Liver (tissue), 9 donors: Measurements from ENCODE around the gene SLC16A5. TPM values are rescaled to one million over a fixed set of nuclear protein-coding genes. Genes with fewer than 3 reads are reported as not detected.

Source experiments
- DNase-seq: peaks from one replicate; pipeline ENCODE4 v3.0.0-alpha.2; 2017; ENCODE audit warnings: low spot score
- H3K27ac ChIP-seq, 2 donors: one replicate each; pipeline ENCODE4 v1.7.0; 2013; ENCODE audit warnings: inconsistent platforms in 2 of 2, low read length in 2 of 2, control low read depth in 1 of 2, low read depth in 1 of 2, mild to moderate bottlenecking in 1 of 2
- H3K27me3 ChIP-seq, 4 donors: one replicate each; pipeline versions ENCODE4 v1.6.1 to v1.7.0; 2013; ENCODE audit warnings: low read length in 3 of 4, inconsistent platforms in 1 of 4, mild to moderate bottlenecking in 1 of 4, moderate library complexity in 1 of 4; ENCODE audit not compliant: control insufficient read depth in 4 of 4, insufficient read depth in 4 of 4
- H3K36me3 ChIP-seq, 4 donors: one replicate each; pipeline versions ENCODE4 v1.6.1 to v1.7.0; 2013; ENCODE audit warnings: low read length in 3 of 4, mild to moderate bottlenecking in 3 of 4, low read depth in 1 of 4, moderate library complexity in 1 of 4; ENCODE audit not compliant: control insufficient read depth in 4 of 4, insufficient read depth in 3 of 4
- H3K4me1 ChIP-seq, 4 donors: one replicate each; pipeline versions ENCODE4 v1.6.1 to v1.7.0; 2013; ENCODE audit warnings: low read length in 3 of 4, mild to moderate bottlenecking in 3 of 4, moderate library complexity in 1 of 4; ENCODE audit not compliant: control insufficient read depth in 4 of 4, insufficient read depth in 4 of 4
- H3K4me3 ChIP-seq, 3 donors: one replicate each; pipeline versions ENCODE4 v1.6.1 to v1.7.0; 2013; ENCODE audit warnings: low read length in 3 of 3, control low read depth in 1 of 3, low read depth in 1 of 3, mild to moderate bottlenecking in 1 of 3
- H3K9ac ChIP-seq, 2 donors: one replicate each; pipeline ENCODE4 v1.7.0; 2013; ENCODE audit warnings: low read length in 2 of 2, mild to moderate bottlenecking in 2 of 2, moderate library complexity in 2 of 2, control low read depth in 1 of 2, low read depth in 1 of 2
- H3K9me3 ChIP-seq, 4 donors: one replicate each; pipeline versions ENCODE4 v1.6.1 to v1.7.0; 2013; ENCODE audit warnings: low read length in 3 of 4; ENCODE audit not compliant: control insufficient read depth in 4 of 4
- ATF3 ChIP-seq: IDR thresholded peaks from 2 replicates; pipeline ENCODE4 v1.6.1; 2016; ENCODE audit warnings: antibody characterized with exemption
- CTCF ChIP-seq: fragments of 150-350 bp; IDR thresholded peaks from 2 replicates; pipeline ENCODE4 v1.5.1; 2017; ENCODE audit warnings: improper control_type of control experiment, low read depth, low read length; ENCODE audit not compliant: missing input control
- EGR1 ChIP-seq, 2 donors: IDR thresholded peaks; 2 replicates each; pipeline ENCODE4 v1.6.1; 2016 to 2018; ENCODE audit warnings: antibody characterized with exemption in 2 of 2, low read depth in 2 of 2
- FOXA1 ChIP-seq: IDR thresholded peaks from 2 replicates; pipeline ENCODE4 v1.6.1; 2016; ENCODE audit warnings: antibody characterized with exemption
- GABPA ChIP-seq, 2 donors: IDR thresholded peaks in 1 of 2; conservative IDR thresholded peaks in 1 of 2; 2 replicates each; pipeline ENCODE4 v1.6.1; 2016; ENCODE audit warnings: antibody characterized with exemption in 2 of 2, mild to moderate bottlenecking in 1 of 2, moderate library complexity in 1 of 2
- HNF4A ChIP-seq, 2 donors: conservative IDR thresholded peaks; 2 replicates each; pipeline ENCODE4 v1.6.1; 2016; ENCODE audit warnings: antibody characterized with exemption in 2 of 2, mild to moderate bottlenecking in 2 of 2
- HNF4G ChIP-seq: IDR thresholded peaks from 2 replicates; pipeline ENCODE4 v1.6.1; 2016; ENCODE audit warnings: antibody characterized with exemption
- JUND ChIP-seq, 2 donors: IDR thresholded peaks; 2 replicates each; pipeline ENCODE4 v1.6.1; 2016; ENCODE audit warnings: antibody characterized with exemption in 2 of 2
- MAX ChIP-seq: IDR thresholded peaks from 2 replicates; pipeline ENCODE4 v1.6.1; 2016; ENCODE audit warnings: antibody characterized with exemption
- NR2F2 ChIP-seq: IDR thresholded peaks from 2 replicates; pipeline ENCODE4 v1.6.1; 2016; ENCODE audit warnings: antibody characterized with exemption
- RAD21 ChIP-seq, 2 donors: IDR thresholded peaks; 2 replicates each; pipeline ENCODE4 v1.6.1; 2016; ENCODE audit warnings: antibody characterized with exemption in 2 of 2, mild to moderate bottlenecking in 2 of 2
- REST ChIP-seq: IDR thresholded peaks from 2 replicates; pipeline ENCODE4 v1.6.1; 2016; ENCODE audit warnings: antibody characterized with exemption, mild to moderate bottlenecking
- RXRA ChIP-seq, 2 donors: IDR thresholded peaks; 2 replicates each; pipeline ENCODE4 v1.6.1; 2017 to 2018; ENCODE audit warnings: antibody characterized with exemption in 2 of 2, mild to moderate bottlenecking in 1 of 2
- SP1 ChIP-seq: IDR thresholded peaks from 2 replicates; pipeline ENCODE4 v1.6.1; 2018; ENCODE audit warnings: antibody characterized with exemption, mild to moderate bottlenecking
- TAF1 ChIP-seq: conservative IDR thresholded peaks from 2 replicates; pipeline ENCODE4 v1.6.1; 2016; ENCODE audit warnings: antibody characterized with exemption, mild to moderate bottlenecking
- YY1 ChIP-seq: IDR thresholded peaks from 2 replicates; pipeline ENCODE4 v1.6.1; 2016; ENCODE audit warnings: antibody characterized with exemption, mild to moderate bottlenecking
- ZBTB33 ChIP-seq: IDR thresholded peaks from 2 replicates; pipeline ENCODE4 v1.6.1; 2016; ENCODE audit warnings: antibody characterized with exemption
- WGBS: extraction: QIAGEN DNeasy Blood & Tissue Kit; methylation state at CpG from one replicate; pipeline ENCODE4 v1.1.7; 2013; 5-methylcytosine and 5-hydroxymethylcytosine counted together
- polyA plus RNA-seq, 2 donors: library from polyadenylated mRNA; stranded (reverse) in 1 of 2; unstranded in 1 of 2; fragments of 200-250 nt in 1 of 2; fragments of >200 nt in 1 of 2; fragmentation: Nextera tagmentation in 1 of 2; extraction: Ambion mirVana in 1 of 2; gene quantifications; one replicate each; pipeline versions ENCODE4 v1.2.1 to v1.2.3, GENCODE V29; 2013 to 2015
- total RNA-seq, 2 donors: library from RNA; depleted of rRNA; stranded (reverse); fragments of >200 nt; gene quantifications; one replicate each; pipeline ENCODE4 v1.2.3, GENCODE V29; 2014
- donor health status: healthy.
- donor health status: healthy.
- donor health status: healthy.
- donor health status: healthy.
- donor health status: healthy.

Gene SLC16A5
- total and polyA plus RNA-seq, 4 donors = 1.0 to 4.5 (median 2.6) TPM

GRCh38 chr17:75135452-75135851, 47.7 kb downstream of the SLC16A5 start:
- Histone ChIP-seq H3K27ac (no peak overlapping the region), H3K4me1 (peaks cover 0 to 2% (median under 1%) of the 10 kb centered on the region in 4 donors), H3K4me3 (no peak overlapping the region), H3K27me3 (no peaks in the 10 kb centered on the region), H3K9ac (no peak overlapping the region), H3K36me3 (peaks cover 0 to 3% (median under 1%) of the 10 kb centered on the region in 4 donors), H3K9me3 (no peaks in the 10 kb centered on the region)
- TF ChIP-seq HNF4A (conservative IDR thresholded peaks at IDR 0.05) (no peak), TAF1 (no peak), FOXA1 (no peak)
- 91% methylated on average over 5 of the region's 5 CpGs for WGBS
- no peak for DNase-seq

- 95% methylated on average over 8 of the region's 8 CpGs for WGBS
- DNase-seq = no peak
Measured at GRCh38 chr17:75135946-75136345, 48.2 kb downstream of the SLC16A5 start.

More at GRCh38 chr17:75135946-75136345, 48.2 kb downstream of the SLC16A5 start:
- no peak overlapping the region for H3K27ac ChIP-seq
- TF ChIP-seq HNF4G (no peak), RXRA (IDR thresholded peaks at IDR 0.05) (no peak), CTCF (no peak), GABPA (IDR thresholded peaks at IDR 0.05 in 1 of 2, conservative IDR thresholded peaks at IDR 0.05 in 1 of 2) (no peak), EGR1 (IDR thresholded peaks at IDR 0.05; ENCODE audit: low read depth in 2 of 2) (no peak), SP1 (no peak), REST (no peak), HNF4A (conservative IDR thresholded peaks at IDR 0.05) (no peak), JUND (IDR thresholded peaks at IDR 0.05) (no peak), MAX (no peak), NR2F2 (no peak), ZBTB33 (no peak), FOXA1 (no peak), TAF1 (no peak), RAD21 (IDR thresholded peaks at IDR 0.05) (no peak), ATF3 (no peak), YY1 (no peak)
- no peaks in the 10 kb centered on the region for H3K27me3 ChIP-seq
- H3K9ac ChIP-seq = no peak overlapping the region
- no peak overlapping the region for H3K4me3 ChIP-seq
- H3K9me3 ChIP-seq = no peaks in the 10 kb centered on the region
- H3K4me1 ChIP-seq = no peaks in the 10 kb centered on the region
- H3K36me3 ChIP-seq = peaks cover 0 to 5% (median under 1%) of the 10 kb centered on the region in 4 donors
